SK-N-SH (cell line): ENCODE data around the gene LDLRAP1. TPM values are rescaled to one million over a fixed set of nuclear protein-coding genes. Genes with fewer than 3 reads are reported as not detected.

Source experiments
- CTCF ChIA-PET: fragments of 300-600, 350-600 bp; formaldehyde crosslinking; extraction: SDS; loops from one replicate; lab custom pipeline; 2021; lab: Yijun Ruan, JAX
- POLR2A ChIA-PET: fragments of 350-600 bp; sonication (Branson Sonifier 250); formaldehyde crosslinking; extraction: SDS; loops from one replicate; lab custom pipeline; 2020; ENCODE audit warnings: antibody characterized with exemption, inconsistent platforms; lab: Yijun Ruan, JAX
- DNase-seq: peaks from one replicate; pipeline ENCODE4 v3.0.0; 2012
- H2AFZ ChIP-seq: fragments of 200-600 bp; sonication (generic); 2 replicates; pipeline ENCODE4 v1.8.1; 2016; ENCODE audit warnings: antibody characterized with exemption, mild to moderate bottlenecking, low read depth
- H3F3A ChIP-seq: fragments of 200-600 bp; sonication (generic); replicated peaks from 2 replicates; pipeline ENCODE3; 2016; ENCODE audit warnings: antibody characterized with exemption, mild to moderate bottlenecking; ENCODE audit not compliant: insufficient read depth
- H3K27ac ChIP-seq, 2 experiments: fragments of 200-500 bp in 1 of 2; fragments of 200-600 bp in 1 of 2; sonication (Bioruptor generic) in 1 of 2; sonication (generic), shearing (Covaris generic) in 1 of 2; 2 replicates each; pipeline versions ENCODE4 v1.5.1 to v1.6.1; 2014 to 2016; ENCODE audit warnings: low read depth in 2 of 2, inconsistent platforms in 1 of 2, low read length in 1 of 2, mild to moderate bottlenecking in 1 of 2, mixed read lengths in 1 of 2
- H3K27me3 ChIP-seq: fragments of 200-600 bp; sonication (generic), shearing (Covaris generic); 2 replicates; pipeline ENCODE4 v1.6.1; 2016; ENCODE audit warnings: mixed run types; ENCODE audit not compliant: insufficient read depth
- H3K36me3 ChIP-seq, 2 experiments: fragments of 200-500 bp in 1 of 2; fragments of 200-600 bp in 1 of 2; sonication (Bioruptor generic) in 1 of 2; sonication (generic) in 1 of 2; replicated peaks in 1 of 2; 2 replicates each; pipeline versions ENCODE3 to v1.5.1; 2014 to 2016; ENCODE audit warnings: low read length in 1 of 2, mild to moderate bottlenecking in 1 of 2; ENCODE audit not compliant: insufficient read depth in 2 of 2, control insufficient read depth in 1 of 2
- H3K4me1 ChIP-seq, 2 experiments: fragments of 200-500 bp in 1 of 2; fragments of 200-600 bp in 1 of 2; sonication (Bioruptor generic) in 1 of 2; sonication (generic), shearing (Covaris generic) in 1 of 2; 2 replicates each; pipeline versions ENCODE4 v1.5.1 to v1.6.1; 2014 to 2016; ENCODE audit warnings: low read depth in 1 of 2, low read length in 1 of 2, mixed run types in 1 of 2; ENCODE audit not compliant: insufficient read depth in 2 of 2, control insufficient read depth in 1 of 2
- H3K4me2 ChIP-seq: fragments of 200-600 bp; sonication (generic), shearing (Covaris generic); 2 replicates; pipeline ENCODE4 v1.6.1; 2017; ENCODE audit warnings: mixed run types
- H3K4me3 ChIP-seq, 2 experiments: fragments of 200-500 bp in 1 of 2; fragments of 200-600 bp in 1 of 2; sonication (Bioruptor generic) in 1 of 2; sonication (generic), shearing (Covaris generic) in 1 of 2; 2 replicates each; pipeline versions ENCODE4 v1.5.1 to v1.8.1; 2014 to 2016; ENCODE audit warnings: low read depth in 2 of 2, inconsistent platforms in 1 of 2, low read length in 1 of 2, mild to moderate bottlenecking in 1 of 2, mixed read lengths in 1 of 2, moderate library complexity in 1 of 2
- H3K79me2 ChIP-seq: fragments of 200-600 bp; sonication (generic); 2 replicates; pipeline ENCODE4 v1.8.1; 2017; ENCODE audit warnings: mild to moderate bottlenecking; ENCODE audit not compliant: insufficient read depth
- H3K9ac ChIP-seq: fragments of 200-600 bp; sonication (generic); 2 replicates; pipeline ENCODE4 v1.6.1; 2017; ENCODE audit warnings: mixed run types
- H3K9me2 ChIP-seq: fragments of 200-600 bp; sonication (generic); 2 replicates; pipeline ENCODE4 v1.6.1; 2017; ENCODE audit warnings: mixed run types
- H3K9me3 ChIP-seq: fragments of 200-600 bp; sonication (generic); 2 replicates; pipeline ENCODE4 v1.6.1; 2017; ENCODE audit warnings: mixed run types, mild to moderate bottlenecking, moderate library complexity
- H4K20me1 ChIP-seq: fragments of 200-600 bp; sonication (generic); 2 replicates; pipeline ENCODE4 v1.6.1; 2017; ENCODE audit warnings: mild to moderate bottlenecking, mixed run types; ENCODE audit not compliant: insufficient read depth
- CHD2 ChIP-seq: fragments of 150-350 bp; IDR thresholded peaks from 2 replicates; pipeline ENCODE4 v1.6.1; 2018; ENCODE audit warnings: low read length; ENCODE audit not compliant: partially characterized antibody
- ELF1 ChIP-seq: IDR thresholded peaks from 2 replicates; pipeline ENCODE4 v1.4.0; 2012
- EP300 ChIP-seq, 2 experiments: IDR thresholded peaks; 2 replicates each; pipeline versions ENCODE4 v1.4.0 to v1.6.1; 2012; ENCODE audit warnings: borderline replicate concordance in 1 of 2, low read depth in 1 of 2, low read length in 1 of 2
- EZH2phosphoT487 ChIP-seq: fragments of 200-600 bp; sonication (generic); IDR thresholded peaks from 2 replicates; pipeline ENCODE4 v1.6.1; 2017; ENCODE audit warnings: low read depth, mixed run types, mild to moderate bottlenecking, antibody characterized with exemption, moderate library complexity, borderline replicate concordance
- FOXJ3 ChIP-seq: sonication (generic); formaldehyde crosslinking; IDR thresholded peaks from 2 replicates; pipeline ENCODE4 v1.5.1; 2020; ENCODE audit warnings: mild to moderate bottlenecking, missing genetic modification reagents
- FOXM1 ChIP-seq: IDR thresholded peaks from 2 replicates; pipeline ENCODE4 v1.4.0; 2012; ENCODE audit warnings: low read depth, mild to moderate bottlenecking
- GATA2 ChIP-seq: sonication (generic); formaldehyde crosslinking; IDR thresholded peaks from 2 replicates; pipeline ENCODE4 v1.5.0; 2020; ENCODE audit warnings: mild to moderate bottlenecking, missing genetic modification reagents
- IRF3 ChIP-seq: fragments of 150-350 bp; IDR thresholded peaks from 2 replicates; pipeline ENCODE4 v1.6.1; 2016; ENCODE audit warnings: mild to moderate bottlenecking, low read depth, low read length
- JUND ChIP-seq: IDR thresholded peaks from 2 replicates; pipeline ENCODE4 v1.4.0; 2012
- MAX ChIP-seq: IDR thresholded peaks from 2 replicates; pipeline ENCODE4 v1.4.0; 2012; ENCODE audit warnings: low read depth
- MEF2A ChIP-seq: IDR thresholded peaks from 2 replicates; pipeline ENCODE4 v1.4.0; 2012; ENCODE audit warnings: low read depth, borderline replicate concordance
- MXI1 ChIP-seq: IDR thresholded peaks from 2 replicates; pipeline ENCODE4 v1.6.1; 2012; ENCODE audit warnings: mild to moderate bottlenecking, low read depth, low read length, improper control_type of control experiment
- NRF1 ChIP-seq: IDR thresholded peaks from 2 replicates; pipeline ENCODE4 v1.6.1; 2012; ENCODE audit warnings: low read depth, mild to moderate bottlenecking, low read length
- PBX3 ChIP-seq: IDR thresholded peaks from 2 replicates; pipeline ENCODE4; 2012
- RFX5 ChIP-seq: IDR thresholded peaks from 2 replicates; pipeline ENCODE4 v1.6.1; 2012; ENCODE audit warnings: mild to moderate bottlenecking, improper control_type of control experiment, low read length
- RXRA ChIP-seq: IDR thresholded peaks from 2 replicates; pipeline ENCODE4 v1.4.0; 2012; ENCODE audit warnings: low read depth, mild to moderate bottlenecking, borderline replicate concordance
- SIN3A ChIP-seq: IDR thresholded peaks from 2 replicates; pipeline ENCODE4 v1.6.1; 2012; ENCODE audit warnings: low read depth, mild to moderate bottlenecking, low read length, moderate library complexity, borderline replicate concordance
- TAF1 ChIP-seq: IDR thresholded peaks from 2 replicates; pipeline ENCODE4 v1.6.1; 2012; ENCODE audit warnings: low read depth, mild to moderate bottlenecking, low read length, moderate library complexity, borderline replicate concordance
- TCF12 ChIP-seq: IDR thresholded peaks from 2 replicates; pipeline ENCODE4 v1.4.0; 2012
- USF2 ChIP-seq: fragments of 150-350 bp; IDR thresholded peaks from 2 replicates; pipeline ENCODE4 v1.6.1; 2017; ENCODE audit warnings: antibody characterized with exemption, low read length, low read depth, borderline replicate concordance
- WGBS: methylation state at CpG from one replicate; pipeline ENCODE4 v1.1.6; 2017; ENCODE audit warnings: low lambda C conversion rate; 5-methylcytosine and 5-hydroxymethylcytosine counted together
- polyA plus RNA-seq, 3 experiments: library from polyadenylated mRNA; depleted of rRNA; stranded (reverse); fragments of >200 nt; gene quantifications; 2 replicates each; pipeline ENCODE4 v1.2.3, GENCODE V29; 2012

Gene LDLRAP1
- polyA plus RNA-seq, 1 of the 3 experiments (the other 2 are of a cell fraction): 19.1 TPM

GRCh38 chr1:25570798-25571521, 27.6 kb downstream of the LDLRAP1 start:
- Histone ChIP-seq H3K4me2 (no peak overlapping the region), H3K27ac (no peak overlapping the region), H3K27me3 (no peaks in the 10 kb centered on the region), H2AFZ (no peak overlapping the region), H3K4me1 (peaks cover 5 to 11% of the 10 kb centered on the region in 2 experiments; a peak in 3 of 4 replicates), H3K36me3 (no peaks in the 10 kb centered on the region), H3K79me2 (no peaks in the 10 kb centered on the region), H3K4me3 (no peak overlapping the region), H4K20me1 (no peaks in the 10 kb centered on the region), H3K9me3 (no peaks in the 10 kb centered on the region), H3K9ac (no peak overlapping the region), H3F3A (peaks cover 7% of the 10 kb centered on the region), H3K9me2 (no peaks in the 10 kb centered on the region)
- ChIA-PET POLR2A (no interaction called here), CTCF (interaction anchor here (0.6 to 2.9 kb wide), 4 partner anchors 10 to 240 kb away, joined by 3 to 14 read pairs (median 4); no protein-coding TSS in a partner anchor)
- TF ChIP-seq FOXJ3 (CRISPR knock-in tag) (no peak), USF2 (no peak), RXRA (no peak), RFX5 (no peak), SIN3A (no peak), TAF1 (no peak), CHD2 (no peak), TCF12 (no peak), NRF1 (no peak), JUND (no peak), PBX3 (no peak), GATA2 (CRISPR knock-in tag) (no peak), IRF3 (no peak), ELF1 (no peak)
- 94% methylated on average over 8 of the region's 12 CpGs for WGBS
- DNase-seq: no peak

- Histone ChIP-seq H3K9ac (no peak overlapping the region), H3K9me2 (no peaks in the 10 kb centered on the region), H3K4me1 (peaks cover 5 to 11% of the 10 kb centered on the region in 2 experiments; a peak in 3 of 4 replicates), H4K20me1 (no peaks in the 10 kb centered on the region), H3K4me3 (no peak overlapping the region), H3K36me3 (no peaks in the 10 kb centered on the region), H3F3A (peaks cover 7% of the 10 kb centered on the region), H3K79me2 (no peaks in the 10 kb centered on the region), H3K9me3 (no peaks in the 10 kb centered on the region), H3K27ac (no peak overlapping the region), H3K4me2 (no peak overlapping the region), H2AFZ (no peak overlapping the region), H3K27me3 (no peaks in the 10 kb centered on the region)
- CTCF ChIA-PET: interaction anchor here (0.6 to 3.0 kb wide), 9 partner anchors 10 to 239 kb away, joined by 3 to 50 read pairs (median 7); no protein-coding TSS in a partner anchor
- DNase-seq: no peak
- WGBS: 100% methylated on average over 2 of the region's 6 CpGs
- POLR2A ChIA-PET: no interaction called here
- TF ChIP-seq RFX5 (no peak), EP300 (IDR thresholded peaks at IDR 0.05; ENCODE audit: borderline replicate concordance in 1 of 2, low read depth in 1 of 2, low read length in 1 of 2) (no peak), JUND (no peak), GATA2 (CRISPR knock-in tag) (no peak), CHD2 (no peak), MXI1 (no peak), USF2 (no peak), FOXM1 (no peak), EZH2phosphoT487 (no peak), FOXJ3 (CRISPR knock-in tag) (no peak), MAX (no peak), MEF2A (no peak)
Observed at GRCh38 chr1:25571522-25571970, 28.1 kb downstream of the LDLRAP1 start.
